Coronary artery (tissue), 2 donors: ENCODE results near the gene TSEN54.
A peak's percentile ranks its signal among the peaks of the same experiment; 100 is the strongest.

ENCODE experiments used
- DNase-seq: peaks from one replicate; pipeline ENCODE4 v3.0.0-alpha.2; 2017; ENCODE audit warnings: low spot score
- H3K27ac ChIP-seq, 2 donors: fragments of 200-600 bp; sonication (generic); one replicate each; pipeline ENCODE4 v1.5.1; 2016 to 2019
- H3K4me3 ChIP-seq: fragments of 200-600 bp; sonication (generic); 2 replicates; pipeline ENCODE4 v1.5.1; 2016; ENCODE audit warnings: mild to moderate bottlenecking, moderate library complexity
- CTCF ChIP-seq: fragments of 200-600 bp; sonication (generic); IDR thresholded peaks from one replicate; pipeline ENCODE4 v1.5.1; 2019; ENCODE audit warnings: antibody characterized with exemption

Gene TSEN54

GRCh38 chr17:75516255-75516618 is at the start of gene TSEN54:
Gene TSEN54 (plus strand): TSS chr17:75516528. CDS start chr17:75516561, 33 bp downstream.
- Histone ChIP-seq H3K27ac (peak within 1 kb of the TSS; percentile 87 to 94), H3K4me3 (peak within 1 kb of the TSS; percentile 78)
- peak; percentile 94 for DNase-seq
- TF ChIP-seq CTCF = no peak

GRCh38 chr17:75468291-75468754 is 48.0 kb upstream of the TSEN54 start:
- H3K4me3 ChIP-seq = peak overlapping the region; percentile 33
- peak; percentile 89 for DNase-seq
- no peak for TF ChIP-seq CTCF
- H3K27ac ChIP-seq = peak overlapping the region; percentile 58 to 87

GRCh38 chr17:75468779-75469373 is 47.5 kb upstream of the TSEN54 start:
- DNase-seq = no peak
- peak overlapping the region; percentile 58 to 87 for H3K27ac ChIP-seq
- H3K4me3 ChIP-seq = peak overlapping the region; percentile 33
- TF ChIP-seq CTCF = no peak

GRCh38 chr17:75471207-75471606 is 45.1 kb upstream of the TSEN54 start:
- Histone ChIP-seq H3K4me3 (no peak overlapping the region), H3K27ac (no peak overlapping the region)
- no peak for TF ChIP-seq CTCF
- no peak for DNase-seq

- no peak for DNase-seq
- no peak for TF ChIP-seq CTCF
- Histone ChIP-seq H3K4me3 (no peak overlapping the region), H3K27ac (no peak overlapping the region)
Observed at GRCh38 chr17:75472119-75472518, 44.2 kb upstream of the TSEN54 start.

GRCh38 chr17:75473246-75473645 is 43.1 kb upstream of the TSEN54 start:
- Histone ChIP-seq H3K4me3 (no peak overlapping the region), H3K27ac (peak overlapping the region in 1 of 2 donors; percentile 1)
- no peak for DNase-seq
- TF ChIP-seq CTCF = no peak

GRCh38 chr17:75474736-75475135 is 41.6 kb upstream of the TSEN54 start:
- Histone ChIP-seq H3K4me3 (no peak overlapping the region), H3K27ac (peak overlapping the region; percentile 66 to 87)
- no peak for TF ChIP-seq CTCF
- DNase-seq = no peak
